GM12878 (cell line): ENCODE results near the gene ARHGEF25. TPM values are rescaled to one million over a fixed set of nuclear protein-coding genes. Genes with fewer than 3 reads are reported as not detected.

Source experiments
- ATAC-seq: fragments of 200-7000 bp; cut with Tn5 transposase; 3 replicates; pipeline ENCODE4 v1.9.1; 2020; ENCODE audit warnings: mild to moderate bottlenecking, moderate library complexity
- BruUV-seq: library from RNA; stranded (reverse); fragments of 400-500 nt; replicated peaks from 2 replicates; lab custom pipeline; 2021; lab: Mats Ljungman, UMichigan
- CTCF ChIA-PET: fragments of 300-600 bp; sonication (Branson Sonifier 250); formaldehyde crosslinking; extraction: SDS; loops from one replicate; lab custom pipeline; 2021; ENCODE audit warnings: inconsistent platforms; lab: Yijun Ruan, JAX
- POLR2A ChIA-PET: fragments of 350-600 bp; formaldehyde crosslinking; extraction: SDS; loops from one replicate; lab custom pipeline; 2021; ENCODE audit warnings: inconsistent platforms; lab: Charles Lee
- RAD21 ChIA-PET: fragments of 300-600 bp; sonication (Branson Sonifier 250); formaldehyde crosslinking; loops from one replicate; lab custom pipeline; 2023; ENCODE audit warnings: antibody characterized with exemption; ENCODE audit not compliant: unreplicated experiment; lab: Charles Lee
- SMC1A ChIA-PET: fragments of 300-600 bp; sonication (Branson Sonifier 250); formaldehyde crosslinking; loops from one replicate; lab custom pipeline; 2023; ENCODE audit not compliant: unreplicated experiment, uncharacterized antibody; lab: Charles Lee
- DNase-seq: peaks from one replicate; pipeline ENCODE4 v3.0.0-alpha.2; 2011; ENCODE audit warnings: low read depth, low spot score
- FAIRE-seq: peaks from 3 replicates; lab custom pipeline; 2011; peaks lifted over from hg19 to GRCh38; lab: Jason Lieb, UNC
- H2AFZ ChIP-seq: 2 replicates; pipeline ENCODE4 v1.6.0; 2011; ENCODE audit warnings: low read depth, low read length, control low read depth; ENCODE audit not compliant: control insufficient read depth
- H3K27ac ChIP-seq: 2 replicates; pipeline ENCODE4 v1.5.1; 2011; ENCODE audit warnings: control low read depth; ENCODE audit not compliant: control insufficient read depth, insufficient read depth
- H3K27me3 ChIP-seq, 2 experiments: replicated peaks in 1 of 2; 2 replicates each; pipeline versions ENCODE4 v1.6.0 to v1.6.1; 2011; ENCODE audit warnings: low read length in 1 of 2; ENCODE audit not compliant: control insufficient read depth in 2 of 2, insufficient read depth in 2 of 2
- H3K36me3 ChIP-seq, 2 experiments: 2 replicates each; pipeline ENCODE4 v1.5.1; 2011; ENCODE audit warnings: low read length in 1 of 2; ENCODE audit not compliant: control insufficient read depth in 2 of 2, insufficient read depth in 2 of 2
- H3K4me1 ChIP-seq: 2 replicates; pipeline ENCODE4 v1.6.1; 2011; ENCODE audit warnings: mild to moderate bottlenecking, low read length, moderate library complexity, mixed read lengths; ENCODE audit not compliant: control insufficient read depth, insufficient read depth
- H3K4me2 ChIP-seq: 2 replicates; pipeline ENCODE4 v1.6.0; 2011; ENCODE audit warnings: control low read depth; ENCODE audit not compliant: control insufficient read depth, insufficient read depth
- H3K4me3 ChIP-seq: fragments of 200-600 bp; sonication (generic); 2 replicates; pipeline ENCODE4 v1.5.1; 2016
- H3K79me2 ChIP-seq: 2 replicates; pipeline ENCODE4 v1.6.0; 2011; ENCODE audit warnings: low read length; ENCODE audit not compliant: control insufficient read depth, insufficient read depth
- H3K9ac ChIP-seq: 2 replicates; pipeline ENCODE4 v1.8.0; 2011; ENCODE audit warnings: low read length, control low read depth, mixed read lengths; ENCODE audit not compliant: control insufficient read depth, insufficient read depth
- H3K9me3 ChIP-seq: replicated peaks from 3 replicates; pipeline ENCODE4 v1.5.1; 2011; ENCODE audit warnings: mild to moderate bottlenecking, low read length; ENCODE audit not compliant: control insufficient read depth, insufficient read depth
- H4K20me1 ChIP-seq: 2 replicates; pipeline ENCODE4 v1.6.0; 2011; ENCODE audit not compliant: control insufficient read depth, insufficient read depth
- GABPA ChIP-seq: IDR thresholded peaks from 2 replicates; pipeline ENCODE4 v1.6.1; 2014; ENCODE audit warnings: antibody characterized with exemption, low read depth, mild to moderate bottlenecking, inconsistent platforms
- MTA3 ChIP-seq: IDR thresholded peaks from 2 replicates; pipeline ENCODE4 v1.6.1; 2012; ENCODE audit warnings: low read length, inconsistent platforms, borderline replicate concordance
- POLR2AphosphoS5 ChIP-seq: IDR thresholded peaks from 2 replicates; pipeline ENCODE4 v1.6.1; 2011; ENCODE audit warnings: mild to moderate bottlenecking, low read length, inconsistent platforms
- RCOR1 ChIP-seq: conservative IDR thresholded peaks from 2 replicates; pipeline ENCODE4 v1.6.1; 2012; ENCODE audit warnings: low read depth, low read length, improper control_type of control experiment
- TCF12 ChIP-seq: IDR thresholded peaks from 2 replicates; pipeline ENCODE4 v1.6.1; 2011; ENCODE audit warnings: low read depth, mild to moderate bottlenecking, low read length
- ZNF207 ChIP-seq: fragments of 450-650 bp; IDR thresholded peaks from 2 replicates; pipeline ENCODE4 v1.6.1; 2014; ENCODE audit warnings: antibody characterized with exemption, mild to moderate bottlenecking, borderline replicate concordance
- ZNF274 ChIP-seq: IDR thresholded peaks from one replicate; pipeline ENCODE4 v1.8.0; 2011; ENCODE audit not compliant: insufficient read length, insufficient read depth
- ZZZ3 ChIP-seq: IDR thresholded peaks from 2 replicates; pipeline ENCODE4 v1.6.1; 2011; ENCODE audit warnings: low read depth; ENCODE audit not compliant: control insufficient read depth, insufficient read length
- WGBS: methylation state at CpG from one replicate; pipeline ENCODE4 v1.1.6; 2016; ENCODE audit warnings: low lambda C conversion rate; ENCODE audit not compliant: insufficient replicate concordance, insufficient coverage; ENCODE audit errors: missing lambda C conversion rate; 5-methylcytosine and 5-hydroxymethylcytosine counted together
- in situ Hi-C: fragments of 300-500 bp; cut with MboI; formaldehyde crosslinking; loops from 9 replicates; pipeline ENCODE4 v1.14.3; 2018; ENCODE audit warnings: mixed read lengths
- intact Hi-C: fragments of 100-400 bp; cut with micrococcal nuclease; formaldehyde crosslinking; loops from one replicate; pipeline ENCODE4 v1.14.2; 2022; ENCODE audit not compliant: unreplicated experiment
- polyA plus RNA-seq, 11 experiments: library from polyadenylated mRNA; depleted of rRNA in 4 of 11; unstranded in 6 of 11; stranded (reverse) in 5 of 11; fragments of >200 nt; fragmentation: Nextera tagmentation in 4 of 11; fragmentation: Illumina TruSeq in 1 of 11; extraction: Ambion mirVana in 4 of 11; extraction: Trizol in 1 of 11; gene quantifications; 1 replicate in 1 of 11; 2 replicates in 10 of 11; pipeline versions ENCODE4 v1.2.1 to v1.2.3, GENCODE V29; 2011 to 2016; ENCODE audit warnings: inconsistent platforms in 2 of 11, missing spikeins in 2 of 11, low read depth in 1 of 11
- total RNA-seq, 4 experiments: library from RNA; depleted of rRNA in 3 of 4; stranded (reverse); fragments of >200 nt in 3 of 4; fragmentation: Illumina TruSeq in 1 of 4; extraction: Trizol in 1 of 4; gene quantifications; 2 replicates each; pipeline versions ENCODE4 v1.2.1 to v1.2.3, GENCODE V29; 2013 to 2021
- TF ChIP-seq, protein P1 (sequence below): fragments of 450-650 bp; formaldehyde crosslinking; IDR thresholded peaks from 2 replicates; pipeline ENCODE4 v1.4.0; 2022; ENCODE audit warnings: mild to moderate bottlenecking, moderate library complexity
- TF ChIP-seq, protein P2 (sequence below): IDR thresholded peaks from 2 replicates; pipeline ENCODE4 v1.6.1; 2011; ENCODE audit warnings: mild to moderate bottlenecking, low read depth, low read length, moderate library complexity; ENCODE audit not compliant: insufficient replicate concordance

ARHGEF25 gene
- total and polyA plus RNA-seq, 10 of the 15 experiments (the other 5 are each of a cell fraction or from before 2014, with no cell fraction given), result 0.08 to 4.5 (median 1.2) TPM; not detected in 3

DNA sequence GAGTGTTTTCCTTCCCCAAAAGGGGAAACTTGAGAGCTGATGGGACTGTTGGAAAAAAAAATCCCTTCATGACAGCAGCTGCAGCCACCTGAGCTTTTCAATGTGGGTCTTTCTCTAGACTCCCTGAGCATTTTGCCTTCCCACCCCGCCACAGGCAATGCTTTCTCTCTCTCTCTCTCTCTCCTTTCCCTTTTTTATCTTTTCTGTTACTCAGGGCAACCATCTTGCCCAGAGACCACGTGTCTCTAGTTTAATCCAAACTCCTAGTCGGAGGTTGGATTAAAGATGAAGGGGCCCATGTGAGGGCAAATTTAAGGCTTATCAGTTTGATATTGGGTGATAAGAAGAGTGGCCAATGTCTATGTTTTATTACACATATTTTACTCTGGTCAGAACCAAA lies 47.7 kb downstream of the ARHGEF25 start:
- WGBS, result 13% methylated on average over 3 of the region's 3 CpGs
- no peak for ATAC-seq
- H2AFZ ChIP-seq, result no peak overlapping the region
- H4K20me1 ChIP-seq, result no peaks in the 10 kb centered on the region
- SMC1A ChIA-PET, result no interaction called here
- no peaks in the 10 kb centered on the region for H3K36me3 ChIP-seq
- H3K9ac ChIP-seq, result no peak overlapping the region
- RAD21 ChIA-PET, result no interaction called here
- H3K79me2 ChIP-seq, result no peaks in the 10 kb centered on the region
- no peaks in the 10 kb centered on the region; the same call in 1 of the 3 replicates for H3K9me3 ChIP-seq
- H3K27me3 ChIP-seq, result no peaks in the 10 kb centered on the region
- H3K4me3 ChIP-seq, result no peak overlapping the region
- POLR2A ChIA-PET, result no interaction called here
- TF ChIP-seq GABPA (no peak), TCF12 (no peak), MTA3 (no peak), ZNF207 (no peak), ZZZ3 (no peak), POLR2AphosphoS5 (no peak), RCOR1 (no peak), ZNF274 (no peak)
- TF ChIP-seq, protein P1, sequence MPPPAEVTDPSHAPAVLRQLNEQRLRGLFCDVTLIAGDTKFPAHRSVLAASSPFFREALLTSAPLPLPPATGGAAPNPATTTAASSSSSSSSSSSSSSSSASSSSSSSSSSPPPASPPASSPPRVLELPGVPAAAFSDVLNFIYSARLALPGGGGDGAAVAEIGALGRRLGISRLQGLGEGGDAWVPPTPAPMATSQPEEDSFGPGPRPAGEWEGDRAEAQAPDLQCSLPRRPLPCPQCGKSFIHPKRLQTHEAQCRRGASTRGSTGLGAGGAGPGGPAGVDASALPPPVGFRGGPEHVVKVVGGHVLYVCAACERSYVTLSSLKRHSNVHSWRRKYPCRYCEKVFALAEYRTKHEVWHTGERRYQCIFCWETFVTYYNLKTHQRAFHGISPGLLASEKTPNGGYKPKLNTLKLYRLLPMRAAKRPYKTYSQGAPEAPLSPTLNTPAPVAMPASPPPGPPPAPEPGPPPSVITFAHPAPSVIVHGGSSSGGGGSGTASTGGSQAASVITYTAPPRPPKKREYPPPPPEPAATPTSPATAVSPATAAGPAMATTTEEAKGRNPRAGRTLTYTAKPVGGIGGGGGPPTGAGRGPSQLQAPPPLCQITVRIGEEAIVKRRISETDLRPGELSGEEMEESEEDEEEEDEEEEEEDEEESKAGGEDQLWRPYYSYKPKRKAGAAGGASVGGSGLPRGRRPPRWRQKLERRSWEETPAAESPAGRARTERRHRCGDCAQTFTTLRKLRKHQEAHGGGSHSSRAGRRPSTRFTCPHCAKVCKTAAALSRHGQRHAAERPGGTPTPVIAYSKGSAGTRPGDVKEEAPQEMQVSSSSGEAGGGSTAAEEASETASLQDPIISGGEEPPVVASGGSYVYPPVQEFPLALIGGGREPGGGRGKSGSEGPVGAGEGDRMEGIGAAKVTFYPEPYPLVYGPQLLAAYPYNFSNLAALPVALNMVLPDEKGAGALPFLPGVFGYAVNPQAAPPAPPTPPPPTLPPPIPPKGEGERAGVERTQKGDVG (CRISPR knock-in tag), result no peak
- TF ChIP-seq, protein P2, sequence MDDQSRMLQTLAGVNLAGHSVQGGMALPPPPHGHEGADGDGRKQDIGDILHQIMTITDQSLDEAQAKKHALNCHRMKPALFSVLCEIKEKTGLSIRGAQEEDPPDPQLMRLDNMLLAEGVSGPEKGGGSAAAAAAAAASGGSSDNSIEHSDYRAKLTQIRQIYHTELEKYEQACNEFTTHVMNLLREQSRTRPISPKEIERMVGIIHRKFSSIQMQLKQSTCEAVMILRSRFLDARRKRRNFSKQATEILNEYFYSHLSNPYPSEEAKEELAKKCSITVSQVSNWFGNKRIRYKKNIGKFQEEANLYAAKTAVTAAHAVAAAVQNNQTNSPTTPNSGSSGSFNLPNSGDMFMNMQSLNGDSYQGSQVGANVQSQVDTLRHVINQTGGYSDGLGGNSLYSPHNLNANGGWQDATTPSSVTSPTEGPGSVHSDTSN, result no peak
- in situ Hi-C loops (no loop called here), intact Hi-C loops (no loop called here)
- no peak for FAIRE-seq
- no peak overlapping the region for H3K4me2 ChIP-seq
- CTCF ChIA-PET, result no interaction called here
- BruUV-seq, result no TSS peak
- no peak for DNase-seq
- no peaks in the 10 kb centered on the region for H3K4me1 ChIP-seq
- H3K27ac ChIP-seq, result no peak overlapping the region
